Measurements from ENCODE around the gene ZNF568. TPM values are rescaled to one million over a fixed set of nuclear protein-coding genes. Genes with fewer than 3 reads are reported as not detected.

ZNF568 gene
- total RNA-seq (2014; rRNA removed; shearing (Covaris generic)), result 0.24 and 0.70 TPM in 2 replicates

GRCh38 chr19:36915992-36916830 lies at the start of gene ZNF568, which contains the start of gene ZNF829:
ZNF568 (plus strand) TSS chr19:36916332; CDS start chr19:36922771, 6,439 bp downstream.
ZNF829 (minus strand) TSS chr19:36916291; CDS start chr19:36915167, 1,124 bp downstream.
- Histone ChIP-seq H3K4me3 (ENCODE audit: insufficient read depth, low read depth, low read length) (peak within 1 kb of the TSS; percentile 46; the same call in 1 of the 2 replicates), H3K36me3 (replicated peaks; ENCODE audit: control insufficient read depth, insufficient read depth, low read length) (no peaks in the 10 kb centered on the region), H3K27me3 (ENCODE audit: control insufficient read depth, insufficient read depth, low read length) (no peaks in the 10 kb centered on the region)
- DNase-seq, result peak; percentile 10

- Histone ChIP-seq H3K4me3 (ENCODE audit: insufficient read depth, low read depth, low read length) (no peak overlapping the region), H3K27me3 (ENCODE audit: control insufficient read depth, insufficient read depth, low read length) (no peaks in the 10 kb centered on the region), H3K36me3 (replicated peaks; ENCODE audit: control insufficient read depth, insufficient read depth, low read length) (peaks cover 3% of the 10 kb centered on the region)
- DNase-seq, result no peak
These were observed 38.9 kb upstream of the ZNF568 start for GRCh38 chr19:36876993-36877938.

DNA sequence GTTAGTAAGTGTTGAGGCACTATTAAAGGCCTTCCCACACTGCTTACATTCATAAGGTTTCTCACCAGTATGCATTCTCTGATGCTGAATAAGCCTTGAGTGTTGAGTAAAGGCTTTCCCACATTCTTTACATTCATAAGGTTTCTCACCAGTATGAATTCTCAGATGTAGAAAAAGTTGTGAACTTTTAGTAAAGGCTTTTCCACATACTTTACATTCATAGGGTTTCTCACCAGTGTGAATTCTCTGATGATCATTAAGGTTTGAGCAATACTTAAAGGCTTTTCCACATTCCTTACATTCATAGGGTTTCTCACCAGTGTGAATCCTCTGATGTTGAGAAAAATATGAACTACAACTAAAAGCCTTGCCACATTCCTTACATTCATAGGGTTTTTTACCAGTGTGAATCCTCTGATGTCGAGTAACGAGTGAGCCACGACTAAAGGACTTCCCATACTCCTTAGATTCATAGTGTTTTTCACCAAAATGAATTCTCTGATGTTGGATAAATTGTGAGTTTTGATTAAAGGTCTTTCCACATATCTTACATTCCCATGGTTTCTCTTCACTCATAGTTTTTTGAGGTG lies 24.3 kb upstream of the ZNF568 start:
- no peak for DNase-seq

DNA sequence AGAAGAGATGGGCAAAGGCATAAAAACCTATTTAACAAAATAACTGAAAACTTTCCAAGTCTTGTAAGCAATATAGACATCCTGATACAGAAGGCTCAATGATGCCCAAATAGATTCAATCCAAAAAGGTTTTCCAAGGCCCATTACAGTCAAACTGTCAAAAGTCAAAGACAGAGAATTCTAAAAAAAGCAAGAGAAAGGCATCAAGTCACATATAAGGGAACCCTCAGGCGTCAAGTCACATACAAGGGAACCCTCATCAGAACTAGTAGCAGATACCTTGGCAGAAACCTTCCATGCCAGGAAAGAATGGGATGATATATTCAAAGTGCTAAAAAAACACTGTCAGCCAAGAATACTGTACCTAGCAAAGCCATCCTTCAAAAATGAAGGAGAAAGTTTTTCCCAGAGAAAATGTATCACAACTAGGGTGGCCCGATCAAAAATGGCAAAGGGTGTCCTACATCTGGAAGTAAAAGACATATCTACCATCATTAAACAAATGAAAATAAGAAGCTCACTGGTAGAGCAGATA lies 21.2 kb upstream of the ZNF568 start:
- Histone ChIP-seq H3K27me3 (ENCODE audit: control insufficient read depth, insufficient read depth, low read length) (no peaks in the 10 kb centered on the region), H3K4me3 (ENCODE audit: insufficient read depth, low read depth, low read length) (no peak overlapping the region), H3K36me3 (replicated peaks; ENCODE audit: control insufficient read depth, insufficient read depth, low read length) (no peaks in the 10 kb centered on the region)
- DNase-seq, result no peak

More for the DNA sequence above, 24.3 kb upstream of the ZNF568 start:
- Histone ChIP-seq H3K4me3 (ENCODE audit: insufficient read depth, low read depth, low read length) (no peak overlapping the region), H3K36me3 (replicated peaks; ENCODE audit: control insufficient read depth, insufficient read depth, low read length) (no peaks in the 10 kb centered on the region), H3K27me3 (ENCODE audit: control insufficient read depth, insufficient read depth, low read length) (no peaks in the 10 kb centered on the region)

- no peak overlapping the region for H3K4me3 ChIP-seq (ENCODE audit: insufficient read depth, low read depth, low read length)
- H3K36me3 ChIP-seq (replicated peaks; ENCODE audit: control insufficient read depth, insufficient read depth, low read length), result no peaks in the 10 kb centered on the region
- DNase-seq, result no peak
- no peaks in the 10 kb centered on the region for H3K27me3 ChIP-seq (ENCODE audit: control insufficient read depth, insufficient read depth, low read length)
These were observed 17.7 kb upstream of the ZNF568 start for GRCh38 chr19:36898422-36898821.

GRCh38 chr19:36916991-36917390 lies 859 bp downstream of the ZNF568 start:
- Histone ChIP-seq H3K27me3 (ENCODE audit: control insufficient read depth, insufficient read depth, low read length) (no peaks in the 10 kb centered on the region), H3K36me3 (replicated peaks; ENCODE audit: control insufficient read depth, insufficient read depth, low read length) (no peaks in the 10 kb centered on the region), H3K4me3 (ENCODE audit: insufficient read depth, low read depth, low read length) (peak overlapping the region; percentile 46; the same call in 1 of the 2 replicates)
- no peak for DNase-seq

GRCh38 chr19:36918090-36918489 lies 2.0 kb downstream of the ZNF568 start:
- Histone ChIP-seq H3K36me3 (replicated peaks; ENCODE audit: control insufficient read depth, insufficient read depth, low read length) (no peaks in the 10 kb centered on the region), H3K27me3 (ENCODE audit: control insufficient read depth, insufficient read depth, low read length) (no peaks in the 10 kb centered on the region), H3K4me3 (ENCODE audit: insufficient read depth, low read depth, low read length) (no peak overlapping the region)
- DNase-seq, result no peak

GRCh38 chr19:36931684-36932083 lies 15.6 kb downstream of the ZNF568 start:
- Histone ChIP-seq H3K36me3 (replicated peaks; ENCODE audit: control insufficient read depth, insufficient read depth, low read length) (no peaks in the 10 kb centered on the region), H3K4me3 (ENCODE audit: insufficient read depth, low read depth, low read length) (no peak overlapping the region), H3K27me3 (ENCODE audit: control insufficient read depth, insufficient read depth, low read length) (no peaks in the 10 kb centered on the region)
- no peak for DNase-seq

GRCh38 chr19:36939153-36939552 lies 23.0 kb downstream of the ZNF568 start:
- no peak for DNase-seq
- Histone ChIP-seq H3K36me3 (replicated peaks; ENCODE audit: control insufficient read depth, insufficient read depth, low read length) (no peaks in the 10 kb centered on the region), H3K27me3 (ENCODE audit: control insufficient read depth, insufficient read depth, low read length) (no peaks in the 10 kb centered on the region), H3K4me3 (ENCODE audit: insufficient read depth, low read depth, low read length) (no peak overlapping the region)

DNA sequence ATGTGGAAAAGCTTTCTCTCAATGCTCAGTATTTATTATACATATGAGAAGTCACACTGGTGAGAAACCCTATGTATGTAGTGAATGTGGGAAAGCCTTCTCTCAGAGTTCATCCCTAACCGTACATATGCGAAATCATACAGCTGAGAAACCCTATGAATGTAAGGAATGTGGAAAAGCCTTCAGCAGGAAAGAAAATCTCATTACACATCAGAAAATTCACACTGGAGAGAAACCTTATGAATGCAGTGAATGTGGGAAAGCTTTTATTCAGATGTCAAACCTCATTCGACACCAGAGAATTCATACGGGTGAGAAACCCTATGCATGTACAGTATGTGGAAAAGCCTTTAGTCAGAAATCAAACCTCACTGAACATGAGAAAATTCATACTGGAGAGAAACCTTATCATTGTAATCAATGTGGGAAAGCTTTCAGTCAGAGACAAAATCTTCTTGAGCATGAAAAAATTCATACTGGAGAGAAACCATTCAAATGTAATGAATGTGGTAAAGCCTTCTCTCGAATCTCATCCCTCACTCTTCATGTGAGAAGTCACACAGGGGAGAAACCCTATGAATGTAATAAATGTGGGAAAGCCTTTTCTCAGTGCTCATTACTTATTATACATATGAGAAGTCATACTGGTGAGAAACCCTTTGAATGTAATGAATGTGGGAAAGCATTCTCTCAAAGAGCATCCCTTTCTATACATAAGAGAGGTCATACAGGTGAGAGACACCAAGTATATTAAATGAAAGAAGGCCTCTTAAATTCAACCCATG lies 34.4 kb downstream of the ZNF568 start:
- no peaks in the 10 kb centered on the region for H3K36me3 ChIP-seq (replicated peaks; ENCODE audit: control insufficient read depth, insufficient read depth, low read length)
- DNase-seq, result no peak
- H3K27me3 ChIP-seq (ENCODE audit: control insufficient read depth, insufficient read depth, low read length), result no peaks in the 10 kb centered on the region
- no peak overlapping the region for H3K4me3 ChIP-seq (ENCODE audit: insufficient read depth, low read depth, low read length)

DNA sequence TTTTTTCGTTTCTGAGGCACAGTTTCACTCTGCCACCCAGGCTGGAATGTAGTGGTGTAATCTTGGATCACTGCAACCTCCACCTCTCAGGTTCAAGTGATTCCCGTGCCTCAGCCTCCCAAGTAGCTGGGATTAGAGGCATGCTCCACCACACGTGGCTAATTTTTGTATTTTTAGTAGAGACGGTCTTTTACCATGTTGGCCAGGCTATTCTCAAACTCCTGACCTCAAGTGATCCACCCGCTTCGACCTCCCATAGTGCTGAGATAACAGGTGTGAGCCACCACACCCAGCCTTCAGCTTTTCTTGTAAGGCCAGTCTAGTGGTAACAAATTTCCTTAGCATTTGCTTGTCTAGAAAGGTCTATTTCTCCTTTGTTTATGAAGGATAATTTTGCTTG lies 46.2 kb downstream of the ZNF568 start:
- no peaks in the 10 kb centered on the region for H3K27me3 ChIP-seq (ENCODE audit: control insufficient read depth, insufficient read depth, low read length)
- no peak overlapping the region for H3K4me3 ChIP-seq (ENCODE audit: insufficient read depth, low read depth, low read length)
- DNase-seq, result no peak

DNA sequence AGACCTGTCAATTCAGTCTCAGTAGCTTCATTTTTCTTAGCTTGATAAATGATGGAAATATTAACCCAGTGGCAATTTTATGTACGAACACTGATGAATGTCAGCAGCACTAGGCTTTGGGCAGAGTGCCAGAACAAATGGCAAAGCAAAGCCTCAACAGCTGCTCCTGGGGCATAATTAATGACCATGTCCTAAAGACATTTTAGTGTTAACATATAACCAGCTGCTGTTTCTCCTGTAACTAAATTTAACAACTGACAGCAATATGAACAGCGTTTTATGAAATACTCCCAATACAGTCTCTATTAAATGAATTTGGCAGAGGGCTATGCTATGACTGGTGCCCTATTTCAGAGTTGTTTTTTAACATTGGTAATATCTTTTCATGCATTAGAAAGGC lies 47.1 kb downstream of the ZNF568 start:
- DNase-seq, result no peak
- no peak overlapping the region for H3K4me3 ChIP-seq (ENCODE audit: insufficient read depth, low read depth, low read length)
- H3K36me3 ChIP-seq (replicated peaks; ENCODE audit: control insufficient read depth, insufficient read depth, low read length), result no peaks in the 10 kb centered on the region
- no peaks in the 10 kb centered on the region for H3K27me3 ChIP-seq (ENCODE audit: control insufficient read depth, insufficient read depth, low read length)

More for the DNA sequence above, 46.2 kb downstream of the ZNF568 start:
- H3K36me3 ChIP-seq (replicated peaks; ENCODE audit: control insufficient read depth, insufficient read depth, low read length), result no peaks in the 10 kb centered on the region

DNA sequence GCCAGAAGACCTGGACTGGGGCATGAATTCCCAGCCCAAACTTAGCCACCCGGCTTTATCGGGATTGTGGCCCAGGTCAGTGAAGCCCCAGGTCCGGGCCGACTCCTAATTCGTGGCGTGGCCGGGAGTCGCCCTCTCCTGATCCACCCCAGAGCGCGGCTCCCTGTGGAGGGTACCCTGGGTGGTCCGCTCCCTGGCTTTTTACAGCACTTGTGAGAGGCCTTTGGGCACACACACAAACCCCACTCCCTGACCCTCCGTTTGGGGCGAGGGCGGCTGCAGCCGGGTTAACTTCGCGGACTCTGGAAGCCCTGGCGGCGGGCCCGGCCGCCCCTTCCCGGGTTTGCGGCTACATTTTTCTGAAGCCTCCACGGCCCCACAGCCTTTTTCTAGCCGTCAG lies 56.4 kb downstream of the ZNF568 start:
- peak; percentile 11 for DNase-seq
- Histone ChIP-seq H3K27me3 (ENCODE audit: control insufficient read depth, insufficient read depth, low read length) (no peaks in the 10 kb centered on the region), H3K36me3 (replicated peaks; ENCODE audit: control insufficient read depth, insufficient read depth, low read length) (no peaks in the 10 kb centered on the region), H3K4me3 (ENCODE audit: insufficient read depth, low read depth, low read length) (no peak overlapping the region)

All from H7 (cell line).